OCI-LY3 (cell line): ENCODE measurements around the gene NRG3.

ENCODE experiments used
- H2AFZ ChIP-seq: fragments of 200-600, 300-600 bp; shearing (Covaris generic); 2 replicates; pipeline ENCODE4 v1.6.0; 2014; ENCODE audit warnings: antibody characterized with exemption, low read depth, low read length
- H3K27ac ChIP-seq: fragments of 200-600, 300-600 bp; sonication (generic); 2 replicates; pipeline ENCODE4 v1.5.1; 2014; ENCODE audit warnings: mild to moderate bottlenecking, low read length, moderate library complexity, mixed read lengths
- H3K27me3 ChIP-seq: fragments of 200-600, 300-600 bp; sonication (generic); 2 replicates; pipeline ENCODE4 v1.6.1; 2014; ENCODE audit warnings: low read depth, low read length, mixed read lengths
- H3K36me3 ChIP-seq: fragments of 200-600, 300-600 bp; sonication (generic); replicated peaks from 2 replicates; pipeline ENCODE3; 2014; ENCODE audit warnings: low read depth, low read length, mixed read lengths
- H3K4me1 ChIP-seq: fragments of 300-600, 200-600 bp; sonication (generic); 2 replicates; pipeline ENCODE4 v1.6.1; 2014; ENCODE audit warnings: low read length, mixed read lengths
- H3K4me2 ChIP-seq: fragments of 200-600, 300-600 bp; sonication (generic); 2 replicates; pipeline ENCODE4 v1.6.1; 2014; ENCODE audit warnings: low read length, mixed read lengths
- H3K4me3 ChIP-seq: fragments of 300-600, 200-600 bp; sonication (generic); 2 replicates; pipeline ENCODE4 v1.5.1; 2014; ENCODE audit warnings: antibody characterized with exemption, mild to moderate bottlenecking, low read length, moderate library complexity
- H3K79me2 ChIP-seq: fragments of 300-600, 200-600 bp; shearing (Covaris generic); 2 replicates; pipeline ENCODE4 v1.6.1; 2014; ENCODE audit warnings: mild to moderate bottlenecking, low read length, mixed read lengths
- H3K9ac ChIP-seq: fragments of 300-600, 200-600 bp; shearing (Covaris generic); 2 replicates; pipeline ENCODE4 v1.6.0; 2014; ENCODE audit warnings: mild to moderate bottlenecking, low read length, moderate library complexity
- H3K9me3 ChIP-seq: fragments of 200-600, 300-600 bp; shearing (Covaris generic); 2 replicates; pipeline ENCODE4 v1.6.1; 2014; ENCODE audit warnings: low read length, mixed read lengths; ENCODE audit not compliant: insufficient read depth
- H4K20me1 ChIP-seq: fragments of 200-600, 300-600 bp; sonication (generic); 2 replicates; pipeline ENCODE4 v1.6.1; 2016; ENCODE audit warnings: low read length, mixed read lengths; ENCODE audit not compliant: insufficient read depth
- CTCF ChIP-seq: fragments of 200-600, 300-600 bp; sonication (generic); IDR thresholded peaks from 2 replicates; pipeline ENCODE4 v1.5.1; 2014; ENCODE audit warnings: antibody characterized with exemption, low read length, low read depth
- EZH2phosphoT487 ChIP-seq: fragments of 200-600 bp; shearing (Covaris generic); IDR thresholded peaks from 2 replicates; pipeline ENCODE4 v1.6.1; 2018; ENCODE audit warnings: antibody characterized with exemption, mixed run types, low read depth

The NRG3 gene

DNA sequence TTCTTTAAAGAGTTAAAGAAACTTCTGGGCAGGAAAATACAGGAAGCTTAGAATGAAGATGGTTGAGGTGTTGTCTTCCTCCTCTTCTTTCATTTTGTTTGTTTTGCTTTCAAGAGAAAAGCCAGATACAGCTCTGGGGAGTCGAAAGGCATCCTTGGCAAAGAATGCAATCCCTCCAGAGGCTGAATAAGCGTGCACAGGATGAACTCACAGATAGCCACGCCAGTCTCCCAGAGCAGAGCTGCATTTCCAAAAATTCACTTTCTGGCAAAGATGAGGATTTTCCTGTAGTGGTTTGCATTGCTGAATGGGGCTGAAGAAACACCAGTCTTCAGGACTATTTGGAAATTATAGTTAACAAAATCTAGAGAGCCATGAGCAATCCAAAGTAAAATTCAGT is 336.4 kb downstream of the NRG3 start:
- Histone ChIP-seq H3K27me3 (no peaks in the 10 kb centered on the region), H2AFZ (no peak overlapping the region), H3K9ac (no peak overlapping the region), H3K4me1 (no peaks in the 10 kb centered on the region), H3K4me2 (no peak overlapping the region), H3K79me2 (no peaks in the 10 kb centered on the region), H3K27ac (no peak overlapping the region), H3K9me3 (no peaks in the 10 kb centered on the region), H3K4me3 (no peak overlapping the region), H3K36me3 (no peaks in the 10 kb centered on the region), H4K20me1 (no peaks in the 10 kb centered on the region)
- TF ChIP-seq EZH2phosphoT487 (no peak), CTCF (no peak)

DNA sequence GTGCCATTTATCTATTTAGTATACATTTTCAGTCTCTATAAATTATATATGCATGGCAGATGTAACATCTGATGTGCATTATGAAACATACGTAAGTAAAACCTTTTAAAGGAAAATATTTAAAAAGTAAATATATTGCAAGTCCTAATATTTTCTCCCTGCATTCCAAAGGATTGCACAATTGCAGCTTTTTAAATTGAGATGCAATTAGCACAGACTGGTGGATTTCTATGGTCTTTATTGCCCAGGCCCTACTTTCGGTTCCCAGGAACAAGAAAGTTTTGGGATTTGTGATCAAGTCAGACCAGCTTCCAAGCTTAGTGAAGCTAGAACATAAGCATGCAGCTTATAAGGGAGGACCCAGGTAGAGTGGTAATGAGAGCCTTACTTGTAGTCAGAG is 337.8 kb downstream of the NRG3 start:
- no peaks in the 10 kb centered on the region for H3K9me3 ChIP-seq
- H3K9ac ChIP-seq, result no peak overlapping the region
- H3K4me1 ChIP-seq, result no peaks in the 10 kb centered on the region
- no peaks in the 10 kb centered on the region for H3K27me3 ChIP-seq
- TF ChIP-seq CTCF, result no peak
- no peak for TF ChIP-seq EZH2phosphoT487
- no peaks in the 10 kb centered on the region for H3K36me3 ChIP-seq
- H2AFZ ChIP-seq, result no peak overlapping the region
- no peaks in the 10 kb centered on the region for H4K20me1 ChIP-seq
- H3K27ac ChIP-seq, result no peak overlapping the region
- H3K79me2 ChIP-seq, result no peaks in the 10 kb centered on the region
- H3K4me3 ChIP-seq, result no peak overlapping the region
- no peak overlapping the region for H3K4me2 ChIP-seq

DNA sequence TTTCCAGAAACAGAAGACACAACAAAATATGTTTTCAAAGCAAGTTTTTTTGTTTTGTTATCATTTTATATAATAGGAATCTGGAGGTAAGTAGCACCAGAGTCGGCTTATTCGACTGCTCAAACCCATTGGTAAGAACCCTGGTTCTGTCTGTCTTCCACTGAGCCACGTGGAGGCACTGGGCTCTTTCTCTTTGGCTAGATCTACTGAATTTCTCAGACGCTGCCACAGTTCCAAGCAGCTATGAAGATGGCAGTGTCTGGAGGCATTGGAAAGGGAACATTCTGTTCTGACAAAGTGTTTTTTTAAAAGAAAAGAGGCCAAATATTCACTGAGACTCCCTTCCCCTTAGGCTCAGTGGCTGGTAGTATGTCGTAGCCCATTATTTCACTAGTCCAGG is 338.8 kb downstream of the NRG3 start:
- Histone ChIP-seq H3K9ac (no peak overlapping the region), H3K4me1 (no peaks in the 10 kb centered on the region), H3K4me3 (no peak overlapping the region), H3K79me2 (no peaks in the 10 kb centered on the region), H3K36me3 (no peaks in the 10 kb centered on the region), H3K27ac (no peak overlapping the region), H4K20me1 (no peaks in the 10 kb centered on the region), H3K27me3 (no peaks in the 10 kb centered on the region), H2AFZ (no peak overlapping the region), H3K4me2 (no peak overlapping the region), H3K9me3 (no peaks in the 10 kb centered on the region)
- TF ChIP-seq CTCF, result no peak
- TF ChIP-seq EZH2phosphoT487, result no peak

DNA sequence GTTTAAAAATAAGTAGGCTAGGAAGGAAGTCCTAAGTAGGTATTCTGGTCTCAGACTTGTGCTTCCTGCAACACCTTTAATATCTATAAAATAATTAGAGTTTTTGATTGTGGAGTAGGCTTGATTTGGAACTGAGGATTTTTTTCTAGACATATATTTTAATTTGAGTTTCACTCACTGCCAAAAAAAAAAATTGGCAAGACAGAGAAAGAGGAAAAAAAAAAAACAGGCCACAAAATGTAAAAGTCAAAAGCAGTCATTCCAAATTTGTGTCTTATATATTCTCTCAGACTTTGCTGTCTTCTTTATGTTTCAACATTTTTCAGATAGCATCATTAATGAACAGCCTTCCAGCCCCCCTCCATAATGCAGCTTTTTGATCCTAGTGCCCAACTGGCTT is 346.1 kb downstream of the NRG3 start:
- H3K9ac ChIP-seq, result no peak overlapping the region
- no peak overlapping the region for H3K4me2 ChIP-seq
- no peak overlapping the region for H2AFZ ChIP-seq
- H3K4me3 ChIP-seq, result no peak overlapping the region
- TF ChIP-seq EZH2phosphoT487 (no peak), CTCF (no peak)
- no peaks in the 10 kb centered on the region for H4K20me1 ChIP-seq
- no peaks in the 10 kb centered on the region for H3K4me1 ChIP-seq
- no peaks in the 10 kb centered on the region for H3K36me3 ChIP-seq
- H3K27me3 ChIP-seq, result no peaks in the 10 kb centered on the region
- no peaks in the 10 kb centered on the region for H3K79me2 ChIP-seq
- no peak overlapping the region for H3K27ac ChIP-seq
- H3K9me3 ChIP-seq, result no peaks in the 10 kb centered on the region
